Effector CD8-positive, alpha-beta T cell (primary cell): ENCODE data around the gene SIGLEC12.
"Not testable (repeated sequence)": the region's sequence is repeated elsewhere in the genome, so short reads cannot be mapped to it uniquely, and the experiment has no call there.

ENCODE experiments used
- DNase-seq: peaks from one replicate; lab custom pipeline; 2025; lab: John Stamatoyannopoulos, UW

The SIGLEC12 gene

GRCh38 chr19:51524666-51525264, 23.2 kb upstream of the SIGLEC12 start:
- no peak for DNase-seq

- no peak for DNase-seq
These were observed 20.2 kb upstream of the SIGLEC12 start for GRCh38 chr19:51521781-51522180.

GRCh38 chr19:51521357-51521756, 19.8 kb upstream of the SIGLEC12 start:
- DNase-seq: no peak

GRCh38 chr19:51520728-51521127, 19.1 kb upstream of the SIGLEC12 start:
- DNase-seq: no peak

- no peak for DNase-seq
These were observed 13.4 kb upstream of the SIGLEC12 start for GRCh38 chr19:51514866-51515481.

- DNase-seq: no peak
These were observed 12.4 kb upstream of the SIGLEC12 start for GRCh38 chr19:51513968-51514367.

GRCh38 chr19:51511353-51511752, 9.8 kb upstream of the SIGLEC12 start:
- DNase-seq: no peak

GRCh38 chr19:51509823-51510660, 8.4 kb upstream of the SIGLEC12 start:
- no peak for DNase-seq

GRCh38 chr19:51508059-51508733, 6.6 kb upstream of the SIGLEC12 start:
- no peak for DNase-seq

- no peak for DNase-seq
These were observed 6.0 kb upstream of the SIGLEC12 start for GRCh38 chr19:51507640-51508058.

GRCh38 chr19:51507192-51507591, 5.6 kb upstream of the SIGLEC12 start:
- DNase-seq: no peak

- DNase-seq: no peak
These were observed 4.3 kb upstream of the SIGLEC12 start for GRCh38 chr19:51505904-51506303.

- DNase-seq: no peak
These were observed 2.3 kb upstream of the SIGLEC12 start for GRCh38 chr19:51503896-51504295.

GRCh38 chr19:51503286-51503817, 1.8 kb upstream of the SIGLEC12 start:
- no peak for DNase-seq

- DNase-seq: not testable (repeated sequence)
These were observed 669 bp downstream of the SIGLEC12 start for GRCh38 chr19:51500931-51501330.

- no peak for DNase-seq
These were observed 3.9 kb downstream of the SIGLEC12 start for GRCh38 chr19:51497666-51498065.

- DNase-seq: no peak
These were observed 7.8 kb downstream of the SIGLEC12 start for GRCh38 chr19:51493776-51494175.

- DNase-seq: no peak
These were observed 10.0 kb downstream of the SIGLEC12 start for GRCh38 chr19:51491586-51491985.

- no peak for DNase-seq
These were observed 10.9 kb downstream of the SIGLEC12 start for GRCh38 chr19:51490676-51491075.

- DNase-seq: no peak
These were observed 12.5 kb downstream of the SIGLEC12 start for GRCh38 chr19:51489113-51489512.

GRCh38 chr19:51488491-51488890, 13.1 kb downstream of the SIGLEC12 start:
- DNase-seq: no peak
